Esophagus (tissue), 2 donors: Measurements from ENCODE around the gene PACSIN3. TPM values are rescaled to one million over a fixed set of nuclear protein-coding genes. Genes with fewer than 3 reads are reported as not detected.

Source experiments
- H3K27ac ChIP-seq, 2 donors: one replicate each; pipeline ENCODE4 v1.5.1; 2013; ENCODE audit warnings: low read depth in 2 of 2, mild to moderate bottlenecking in 2 of 2, inconsistent platforms in 1 of 2, low read length in 1 of 2, moderate library complexity in 1 of 2
- H3K27me3 ChIP-seq, 2 donors: one replicate each; pipeline ENCODE4 v1.6.1; 2013; ENCODE audit warnings: low read length in 2 of 2, control low read depth in 1 of 2, mild to moderate bottlenecking in 1 of 2; ENCODE audit not compliant: insufficient read depth in 2 of 2, control insufficient read depth in 1 of 2
- H3K36me3 ChIP-seq, 2 donors: one replicate each; pipeline ENCODE4 v1.6.1; 2013; ENCODE audit warnings: low read length in 1 of 2; ENCODE audit not compliant: control insufficient read depth in 2 of 2, insufficient read depth in 2 of 2
- H3K4me1 ChIP-seq, 2 donors: one replicate each; pipeline ENCODE4 v1.6.1; 2013; ENCODE audit warnings: low read length in 1 of 2; ENCODE audit not compliant: control insufficient read depth in 2 of 2, insufficient read depth in 2 of 2
- H3K4me3 ChIP-seq, 2 donors: one replicate each; pipeline ENCODE4 v1.5.1; 2013; ENCODE audit warnings: low read length in 2 of 2, mild to moderate bottlenecking in 2 of 2, low read depth in 1 of 2, moderate library complexity in 1 of 2
- H3K9me3 ChIP-seq, 2 donors: one replicate each; pipeline ENCODE4 v1.6.1; 2013; ENCODE audit warnings: mild to moderate bottlenecking in 2 of 2, low read depth in 1 of 2, low read length in 1 of 2, moderate library complexity in 1 of 2; ENCODE audit not compliant: control insufficient read depth in 2 of 2, insufficient read depth in 1 of 2
- WGBS, 2 donors: extraction: QIAGEN DNeasy Blood & Tissue Kit; methylation state at CpG; one replicate each; pipeline ENCODE4 v1.1.7; 2013; 5-methylcytosine and 5-hydroxymethylcytosine counted together
- polyA plus RNA-seq, 2 donors: library from polyadenylated mRNA; stranded (reverse); fragments of 200-250 nt; gene quantifications; one replicate each; pipeline ENCODE4 v1.2.3, GENCODE V29; 2013
- donor health status: healthy with polysubstance abuse.
- donor health status: Bipolar disorder and iron deficiency.

Gene PACSIN3
- polyA plus RNA-seq, 2 donors: 54.7 to 55.6 TPM

DNA sequence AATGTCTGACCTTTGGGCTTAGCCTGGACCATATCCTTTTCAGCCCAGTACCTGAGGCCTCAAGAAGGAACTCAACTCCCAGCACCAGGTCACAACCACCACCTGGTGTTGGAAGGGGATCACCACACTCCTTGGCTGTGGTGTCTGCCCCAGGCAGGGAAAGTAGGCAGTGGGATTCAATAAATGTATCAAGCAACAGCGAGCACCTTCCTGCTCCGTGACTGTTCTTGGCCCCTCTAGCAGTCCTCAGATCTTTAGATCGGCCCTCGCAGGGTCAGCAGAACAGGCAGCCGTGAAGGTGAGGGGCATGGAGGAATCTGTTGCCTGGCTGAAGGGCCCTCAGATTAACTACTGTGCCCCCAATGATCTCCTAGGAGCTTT lies 25.5 kb downstream of the PACSIN3 start:
- Histone ChIP-seq H3K4me1 (peaks cover 8 to 9% of the 10 kb centered on the region in 2 donors), H3K9me3 (no peaks in the 10 kb centered on the region), H3K27ac (no peak overlapping the region), H3K4me3 (no peak overlapping the region), H3K36me3 (peaks cover 14 to 28% of the 10 kb centered on the region in 2 donors), H3K27me3 (no peaks in the 10 kb centered on the region)
- 83 to 88% methylated on average over 5 of the region's 5 CpGs for WGBS, 2 donors

DNA sequence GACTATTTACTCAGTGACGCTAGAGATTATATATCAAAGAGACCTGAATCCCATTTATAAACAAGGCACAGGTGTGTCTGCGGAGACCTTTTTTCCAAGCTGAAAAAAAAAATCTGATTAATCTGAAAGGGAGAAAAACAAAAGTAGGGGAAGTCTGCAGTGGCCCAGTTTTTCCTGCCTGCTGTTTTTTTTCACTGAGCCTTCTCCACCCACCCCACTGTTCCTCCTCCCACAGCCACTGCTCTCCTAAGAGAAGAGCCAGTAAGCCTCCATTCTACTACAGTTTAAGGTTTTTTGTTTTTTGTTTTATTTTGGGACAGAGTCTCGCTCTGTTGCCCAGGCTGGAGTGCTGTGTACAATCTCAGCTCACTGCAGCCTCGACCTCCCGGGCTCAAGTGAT lies 28.0 kb downstream of the PACSIN3 start:
- Histone ChIP-seq H3K4me1 (peaks cover 8 to 9% of the 10 kb centered on the region in 2 donors), H3K27me3 (no peaks in the 10 kb centered on the region), H3K36me3 (peaks cover 7% of the 10 kb centered on the region in 2 donors), H3K27ac (peak overlapping the region in 1 of 2 donors; percentile 59), H3K9me3 (no peaks in the 10 kb centered on the region), H3K4me3 (no peak overlapping the region)
- 55 to 61% methylated on average over 5 of the region's 5 CpGs for WGBS, 2 donors

DNA sequence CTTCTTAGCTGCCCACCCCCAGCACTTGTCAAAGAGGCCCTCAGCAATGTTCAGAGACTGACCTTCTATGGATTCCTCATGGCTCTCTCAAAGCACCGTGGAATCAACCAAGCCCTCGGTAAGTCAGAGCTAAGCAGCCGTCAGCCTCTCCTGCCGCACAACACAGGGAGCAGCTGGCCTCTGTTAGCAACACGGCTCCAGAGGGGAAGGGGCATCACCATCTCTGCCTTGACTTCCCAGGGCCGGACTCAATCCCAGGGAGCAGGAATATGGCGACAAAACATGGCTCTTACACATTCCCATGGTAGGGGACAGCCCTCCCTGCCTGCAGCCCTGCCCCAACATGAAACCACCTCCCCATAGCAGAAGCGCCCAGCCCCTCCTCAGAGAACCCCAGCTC lies 28.4 kb downstream of the PACSIN3 start:
- Histone ChIP-seq H3K9me3 (no peaks in the 10 kb centered on the region), H3K36me3 (peaks cover 5 to 7% of the 10 kb centered on the region in 2 donors), H3K4me3 (no peak overlapping the region), H3K27ac (peak overlapping the region in 1 of 2 donors; percentile 56), H3K4me1 (peaks cover 8 to 9% of the 10 kb centered on the region in 2 donors), H3K27me3 (no peaks in the 10 kb centered on the region)
- 58 to 68% methylated on average over 8 of the region's 8 CpGs for WGBS, 2 donors

DNA sequence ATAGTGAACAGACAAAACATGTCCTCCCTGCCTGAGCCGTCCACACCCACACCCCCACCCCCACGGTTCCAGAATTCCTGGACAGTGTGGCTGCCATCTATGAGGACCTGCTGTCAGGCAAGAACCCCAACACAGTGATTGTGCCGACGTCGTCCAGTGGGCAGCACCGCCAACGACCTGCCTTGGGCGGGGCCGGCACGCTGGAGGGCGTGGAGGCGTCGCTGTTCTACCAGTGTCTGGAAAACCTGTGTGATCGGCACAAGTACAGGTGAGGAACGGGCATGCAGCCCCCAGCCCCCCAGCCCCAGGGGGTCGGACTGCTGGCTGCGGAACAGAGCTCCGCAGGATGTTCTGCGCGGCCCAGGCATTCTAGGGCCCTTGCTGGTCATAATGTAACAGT lies 29.3 kb downstream of the PACSIN3 start:
- Histone ChIP-seq H3K27ac (peak overlapping the region in 1 of 2 donors; percentile 69), H3K36me3 (peaks cover 0 to 2% of the 10 kb centered on the region in 2 donors), H3K27me3 (no peaks in the 10 kb centered on the region), H3K4me1 (peaks cover 8 to 9% of the 10 kb centered on the region in 2 donors), H3K9me3 (no peaks in the 10 kb centered on the region), H3K4me3 (no peak overlapping the region)
- WGBS, 2 donors: 71 to 87% methylated on average over 20 of the region's 20 CpGs

DNA sequence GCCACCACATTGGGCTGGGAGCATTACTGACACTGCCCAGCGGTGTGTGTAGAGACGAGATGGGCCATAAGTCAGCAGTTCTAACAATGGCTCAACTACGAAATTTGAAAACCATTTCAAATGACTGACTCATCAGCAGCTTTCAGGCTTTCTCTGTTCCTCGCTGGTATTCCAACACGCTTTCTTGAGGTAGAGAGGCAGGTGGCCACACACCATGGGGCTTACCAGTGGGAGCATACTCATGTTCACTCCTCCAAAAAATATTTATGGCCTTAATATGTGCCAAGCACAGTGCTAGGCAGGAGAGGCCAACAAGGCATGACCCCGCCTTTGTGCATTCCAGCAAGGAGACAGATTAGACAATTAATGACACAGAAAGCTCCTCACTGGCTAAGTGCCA lies 29.9 kb downstream of the PACSIN3 start:
- no peak overlapping the region for H3K4me3 ChIP-seq
- H3K27me3 ChIP-seq: no peaks in the 10 kb centered on the region
- peaks cover 8 to 9% of the 10 kb centered on the region in 2 donors for H3K4me1 ChIP-seq
- peak overlapping the region in 1 of 2 donors; percentile 66 for H3K27ac ChIP-seq
- H3K36me3 ChIP-seq: peaks cover 0 to 2% of the 10 kb centered on the region in 2 donors
- WGBS, 2 donors: 68 to 78% methylated on average over 6 of the region's 6 CpGs
- H3K9me3 ChIP-seq: no peaks in the 10 kb centered on the region

DNA sequence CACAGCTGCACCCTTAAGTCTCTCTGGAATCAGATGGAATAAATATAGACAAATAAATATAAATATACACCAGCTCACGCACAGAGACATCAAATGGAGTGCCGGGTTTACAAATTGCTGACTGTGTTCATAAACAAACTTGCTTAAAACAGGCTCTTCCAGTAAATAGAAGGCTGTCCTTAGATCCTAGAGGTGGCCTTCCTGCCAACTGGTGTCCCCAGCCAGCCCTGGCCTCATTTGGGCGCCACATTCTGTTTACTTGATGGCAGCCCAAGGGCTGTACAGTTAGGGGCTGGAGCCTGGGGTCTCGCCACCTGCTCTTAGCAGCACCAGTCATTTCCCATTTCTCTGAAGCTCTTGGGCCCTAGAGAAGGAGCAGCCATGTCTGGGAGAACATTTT lies 30.4 kb downstream of the PACSIN3 start:
- peak overlapping the region in 1 of 2 donors; percentile 66 for H3K27ac ChIP-seq

DNA sequence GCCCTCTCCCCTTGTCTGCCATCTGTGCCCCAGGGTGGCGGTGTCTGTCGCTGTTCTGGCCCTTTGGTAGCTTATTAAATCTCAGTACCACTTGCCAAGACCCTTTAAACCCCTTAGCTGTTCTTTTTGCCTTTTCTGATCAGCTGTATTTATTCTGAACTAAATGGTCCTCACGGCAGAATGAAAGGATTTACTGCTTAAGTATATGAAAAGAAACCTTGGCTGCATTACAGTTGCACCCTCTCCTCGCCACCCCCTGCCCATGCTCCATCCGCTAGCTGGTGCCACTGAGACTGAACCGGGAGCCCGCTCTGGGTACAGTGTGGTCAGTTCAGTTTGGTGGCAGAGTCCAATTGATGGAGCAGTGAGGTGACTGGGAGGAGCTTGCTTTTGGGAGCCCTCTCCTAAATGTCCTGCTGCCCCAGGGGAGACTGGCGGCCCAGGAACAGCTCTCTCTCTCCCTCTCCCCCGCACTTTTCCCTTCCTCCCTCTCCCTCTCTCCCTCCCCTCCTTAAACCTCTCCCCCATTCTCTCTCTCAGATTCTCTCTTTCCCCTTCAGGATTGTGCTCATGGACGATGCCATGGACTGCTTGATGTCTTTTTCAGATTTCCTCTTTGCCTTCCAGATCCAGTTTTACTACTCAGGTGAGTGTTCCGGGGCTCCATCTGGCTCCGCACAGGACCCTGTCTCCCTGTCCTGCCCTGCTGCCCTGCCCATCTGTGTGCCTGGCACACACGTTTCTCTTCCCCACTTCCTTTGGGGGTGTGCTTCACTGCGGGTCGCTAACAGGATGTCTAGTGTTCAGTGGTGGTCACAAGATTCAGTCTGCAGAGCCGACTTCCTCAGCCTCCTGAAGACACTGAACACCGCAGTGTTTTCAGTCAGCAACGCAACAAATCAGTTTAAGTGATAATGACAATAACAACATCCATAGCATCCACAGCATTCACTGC lies 31.3 kb downstream of the PACSIN3 start:
- no peak overlapping the region for H3K27ac ChIP-seq
- H3K4me3 ChIP-seq: no peak overlapping the region
- peaks cover 0 to 2% of the 10 kb centered on the region in 2 donors for H3K36me3 ChIP-seq
- H3K4me1 ChIP-seq: peaks cover 8 to 9% of the 10 kb centered on the region in 2 donors
- WGBS, 2 donors: 70 to 71% methylated on average over 18 of the region's 18 CpGs
- H3K27me3 ChIP-seq: no peaks in the 10 kb centered on the region
- no peaks in the 10 kb centered on the region for H3K9me3 ChIP-seq

More for the DNA sequence above, 30.4 kb downstream of the PACSIN3 start:
- Histone ChIP-seq H3K4me1 (peaks cover 8 to 9% of the 10 kb centered on the region in 2 donors), H3K27me3 (no peaks in the 10 kb centered on the region), H3K4me3 (no peak overlapping the region), H3K9me3 (no peaks in the 10 kb centered on the region), H3K36me3 (peaks cover 0 to 2% of the 10 kb centered on the region in 2 donors)
- 78 to 79% methylated on average over 4 of the region's 4 CpGs for WGBS, 2 donors

DNA sequence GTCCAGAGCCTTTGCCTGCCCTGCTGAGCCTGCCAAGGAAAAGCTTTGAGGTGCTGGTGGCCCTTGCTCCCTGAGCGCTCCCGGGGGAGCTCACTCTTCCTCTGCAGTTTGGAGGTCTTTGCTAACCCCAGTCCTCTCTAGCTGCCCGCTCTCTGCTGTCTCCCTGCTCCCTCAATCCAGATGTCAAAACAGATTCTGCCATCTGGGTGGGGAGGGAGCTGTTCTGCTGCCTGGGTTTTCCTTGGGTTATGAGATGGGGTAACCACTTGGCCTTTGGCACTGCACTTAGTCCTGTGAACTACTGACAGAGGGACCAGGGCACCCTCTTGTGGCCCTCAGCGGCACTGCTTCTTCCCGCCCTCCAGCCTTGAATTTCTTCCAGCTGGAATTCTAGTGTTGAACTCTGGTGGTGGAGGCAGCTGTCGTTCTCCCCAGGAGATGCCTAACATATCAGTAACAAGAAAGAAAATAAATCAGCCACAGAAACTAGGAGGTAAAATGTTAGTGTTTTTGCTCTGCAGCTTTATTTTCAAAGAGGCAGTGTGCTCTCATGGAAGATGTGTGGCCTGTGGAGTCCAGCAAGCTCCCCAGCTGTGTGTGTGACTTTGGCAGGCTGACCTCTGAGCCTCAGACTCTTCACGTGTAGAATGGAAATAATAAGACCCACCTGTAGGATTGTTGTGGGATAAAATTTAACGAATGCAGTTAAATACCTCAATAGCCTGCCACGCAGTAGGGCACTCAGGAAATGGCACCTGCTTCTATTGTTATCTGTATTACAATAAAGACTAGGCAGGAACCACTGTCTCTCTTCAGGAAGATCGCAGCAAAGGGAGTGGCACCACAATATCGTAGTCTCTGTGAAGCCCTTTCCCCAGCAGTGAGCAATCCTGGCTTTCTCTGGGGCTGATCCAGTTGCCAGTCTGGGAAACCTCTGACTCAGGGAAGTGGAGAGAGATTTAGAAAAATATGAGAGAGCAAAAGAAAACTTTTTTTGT lies 33.0 kb downstream of the PACSIN3 start:
- Histone ChIP-seq H3K4me3 (no peak overlapping the region), H3K9me3 (no peaks in the 10 kb centered on the region), H3K4me1 (peaks cover 8 to 14% of the 10 kb centered on the region in 2 donors), H3K36me3 (peaks cover 0 to 2% of the 10 kb centered on the region in 2 donors), H3K27ac (no peak overlapping the region), H3K27me3 (no peaks in the 10 kb centered on the region)
- WGBS, 2 donors: 38% methylated on average over 11 of the region's 11 CpGs
